Smooth muscle cell (in vitro differentiated cells): ENCODE data around the gene KRT75. TPM values are rescaled to one million over a fixed set of nuclear protein-coding genes. Genes with fewer than 3 reads are reported as not detected.

ENCODE experiments used
- DNase-seq: peaks from one replicate; lab custom pipeline; 2025; ENCODE audit not compliant: unreplicated experiment; lab: John Stamatoyannopoulos, UW
- H2AFZ ChIP-seq: fragments of 200-600 bp; sonication (generic); 2 replicates; pipeline ENCODE4 v1.6.0; 2016; ENCODE audit warnings: antibody characterized with exemption, low read depth, mild to moderate bottlenecking
- H3F3A ChIP-seq: fragments of 200-600 bp; sonication (generic); 2 replicates; pipeline ENCODE4 v1.6.0; 2017; ENCODE audit warnings: antibody characterized with exemption, low read depth
- H3K27ac ChIP-seq: fragments of 200-600 bp; sonication (generic); 2 replicates; pipeline ENCODE4 v1.5.1; 2016; ENCODE audit warnings: low read depth, mild to moderate bottlenecking
- H3K27me3 ChIP-seq: fragments of 200-600 bp; sonication (generic); 2 replicates; pipeline ENCODE4 v1.6.1; 2016; ENCODE audit warnings: low read depth, mild to moderate bottlenecking
- H3K36me3 ChIP-seq: fragments of 200-600 bp; sonication (generic); 2 replicates; pipeline ENCODE4 v1.5.1; 2016; ENCODE audit warnings: low read depth
- H3K4me1 ChIP-seq: fragments of 200-600 bp; sonication (generic); 2 replicates; pipeline ENCODE4 v1.5.1; 2016; ENCODE audit warnings: low read depth
- H3K4me2 ChIP-seq: fragments of 200-600 bp; sonication (generic); 2 replicates; pipeline ENCODE4 v1.6.0; 2016; ENCODE audit warnings: mild to moderate bottlenecking
- H3K4me3 ChIP-seq: fragments of 200-600 bp; sonication (generic); 2 replicates; pipeline ENCODE4 v1.5.1; 2016; ENCODE audit warnings: mild to moderate bottlenecking
- H3K79me2 ChIP-seq: fragments of 200-600 bp; sonication (generic); 2 replicates; pipeline ENCODE4 v1.6.0; 2016; ENCODE audit warnings: low read depth, mild to moderate bottlenecking
- H3K9ac ChIP-seq: fragments of 200-600 bp; sonication (generic); 2 replicates; pipeline ENCODE4 v1.6.0; 2016; ENCODE audit warnings: low read depth
- H3K9me3 ChIP-seq: fragments of 200-600 bp; sonication (generic); replicated peaks from 2 replicates; pipeline ENCODE4 v1.5.1; 2016; ENCODE audit warnings: low read depth
- H4K20me1 ChIP-seq: fragments of 200-600 bp; sonication (generic); 2 replicates; pipeline ENCODE4 v1.6.0; 2016; ENCODE audit warnings: low read depth
- CTCF ChIP-seq: fragments of 200-600 bp; sonication (generic); IDR thresholded peaks from 2 replicates; pipeline ENCODE4 v1.5.1; 2017; ENCODE audit warnings: borderline replicate concordance, mild to moderate bottlenecking, antibody characterized with exemption; ENCODE audit not compliant: insufficient read depth, poor library complexity, severe bottlenecking
- WGBS: methylation state at CpG from one replicate; pipeline ENCODE4 v1.1.7; 2016; ENCODE audit warnings: low lambda C conversion rate; 5-methylcytosine and 5-hydroxymethylcytosine counted together
- polyA plus RNA-seq: library from polyadenylated mRNA; unstranded; fragments of >200 nt; fragmentation: Nextera tagmentation; extraction: Ambion mirVana; gene quantifications from 2 replicates; pipeline ENCODE4 v1.2.1, GENCODE V29; 2016
- total RNA-seq: library from RNA; depleted of rRNA; stranded (reverse); fragments of >200 nt; gene quantifications from 2 replicates; pipeline ENCODE4 v1.2.3, GENCODE V29; 2014

The KRT75 gene
- total and polyA plus RNA-seq, 2 experiments from 2014 or later = 0.37 to 1.9 TPM

DNA sequence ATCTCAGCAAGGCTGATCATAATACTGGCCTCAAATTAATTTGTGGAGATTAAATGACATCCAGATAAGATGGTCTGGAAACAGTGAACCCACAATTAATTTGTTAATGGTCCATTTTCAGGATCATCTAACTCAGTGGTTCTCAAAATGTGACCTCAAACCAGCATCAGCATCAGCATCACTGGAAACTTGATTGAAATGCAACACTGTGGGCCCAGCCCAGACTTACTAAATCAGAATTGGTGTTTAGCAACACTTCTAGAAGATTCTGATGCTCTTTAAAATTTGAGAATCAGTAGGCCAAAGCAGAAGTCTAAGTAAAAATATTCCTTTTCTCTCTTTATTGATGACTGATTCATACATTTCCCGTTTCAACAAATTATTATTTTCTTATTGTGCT is 17.4 kb downstream of the KRT75 start:
- TF ChIP-seq CTCF = no peak
- Histone ChIP-seq H2AFZ (no peak overlapping the region), H3K79me2 (no peaks in the 10 kb centered on the region), H3K4me3 (no peak overlapping the region), H3K4me1 (no peaks in the 10 kb centered on the region), H3F3A (no peaks in the 10 kb centered on the region), H3K27me3 (no peaks in the 10 kb centered on the region), H3K27ac (no peak overlapping the region), H3K9ac (no peak overlapping the region), H3K9me3 (no peaks in the 10 kb centered on the region), H4K20me1 (no peaks in the 10 kb centered on the region), H3K36me3 (no peaks in the 10 kb centered on the region), H3K4me2 (no peak overlapping the region)
- no peak for DNase-seq
- WGBS = 97% methylated on average over 1 of the region's 1 CpG

DNA sequence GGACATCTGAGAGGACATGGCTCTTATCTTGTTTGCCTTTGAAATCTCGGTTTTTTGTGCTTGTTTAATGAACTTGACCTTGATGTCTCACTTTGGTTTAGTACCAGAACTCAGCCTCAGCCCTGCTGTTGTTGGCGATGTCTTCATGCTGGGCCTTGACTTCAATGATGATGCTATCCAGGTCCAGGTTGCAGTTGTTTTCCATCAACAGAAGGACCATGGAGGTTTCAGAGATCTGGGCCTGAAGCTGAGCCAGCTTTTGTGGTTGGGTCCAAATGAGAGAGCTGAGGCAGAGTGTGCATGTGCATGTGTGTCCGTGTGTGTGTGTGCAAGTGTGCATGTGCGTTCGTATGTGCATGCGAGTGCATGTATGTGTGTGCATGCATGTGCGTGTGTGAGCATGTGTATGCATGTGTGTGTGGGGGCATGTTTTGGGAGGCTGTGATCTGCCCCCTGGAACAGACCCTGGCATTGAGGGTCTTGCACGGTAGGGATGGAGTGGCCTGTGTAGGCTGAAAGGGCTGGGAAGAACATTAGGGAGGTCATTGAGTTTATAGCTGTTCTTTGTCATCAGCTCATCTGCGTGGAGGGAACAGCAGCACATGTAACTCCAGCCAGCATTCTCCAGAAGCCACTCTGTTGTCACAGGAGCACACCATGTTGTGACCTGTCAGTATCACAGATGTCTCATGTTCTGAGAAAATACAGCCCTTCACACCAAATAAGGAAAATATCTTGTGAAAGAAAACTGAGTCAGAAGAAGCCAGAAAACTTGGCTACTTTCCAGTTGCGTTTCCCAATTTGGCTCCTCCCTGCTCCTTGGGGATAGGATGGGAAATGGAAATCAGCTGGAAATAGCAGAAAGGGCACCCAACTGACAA is 18.1 kb downstream of the KRT75 start:
- DNase-seq = no peak

DNA sequence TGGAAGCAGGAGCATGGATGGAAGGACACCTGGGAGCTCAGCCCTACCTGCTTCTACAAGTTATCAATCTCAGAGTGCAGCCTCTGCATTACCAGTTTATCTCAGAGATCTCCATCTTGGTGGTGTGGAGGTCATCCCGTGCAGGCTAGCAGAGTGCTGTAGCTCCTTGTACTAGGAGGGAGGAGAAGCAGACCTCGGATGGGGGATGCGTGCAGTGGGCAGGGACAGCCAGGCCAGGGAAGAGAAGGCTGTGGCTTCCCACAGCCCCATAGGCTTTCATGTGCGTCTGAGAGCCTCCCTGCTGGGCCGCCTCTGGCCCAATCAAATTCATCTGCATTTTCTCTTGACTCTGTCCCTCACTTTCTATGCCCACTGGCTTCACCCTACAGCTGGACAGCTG is 19.2 kb downstream of the KRT75 start:
- Histone ChIP-seq H2AFZ (no peak overlapping the region), H3K4me3 (no peak overlapping the region), H3K27me3 (no peaks in the 10 kb centered on the region), H3K9me3 (no peaks in the 10 kb centered on the region), H3K9ac (no peak overlapping the region), H3K79me2 (no peaks in the 10 kb centered on the region), H3K27ac (no peak overlapping the region), H4K20me1 (no peaks in the 10 kb centered on the region), H3F3A (no peaks in the 10 kb centered on the region), H3K4me2 (no peak overlapping the region), H3K4me1 (no peaks in the 10 kb centered on the region), H3K36me3 (no peaks in the 10 kb centered on the region)
- TF ChIP-seq CTCF = no peak
- WGBS = 77% methylated on average over 5 of the region's 5 CpGs
- DNase-seq = no peak

More for the DNA sequence above, 18.1 kb downstream of the KRT75 start:
- Histone ChIP-seq H4K20me1 (no peaks in the 10 kb centered on the region), H3K27ac (no peak overlapping the region), H2AFZ (no peak overlapping the region), H3K79me2 (no peaks in the 10 kb centered on the region), H3K9ac (no peak overlapping the region), H3K4me3 (no peak overlapping the region), H3K4me2 (no peak overlapping the region), H3K9me3 (no peaks in the 10 kb centered on the region), H3K36me3 (no peaks in the 10 kb centered on the region), H3K27me3 (no peaks in the 10 kb centered on the region), H3K4me1 (no peaks in the 10 kb centered on the region), H3F3A (no peaks in the 10 kb centered on the region)
- no peak for TF ChIP-seq CTCF
- WGBS = 78% methylated on average over 10 of the region's 10 CpGs
